Endothelial cell of umbilical vein (primary cell): ENCODE data around the gene MYO9B. TPM values are rescaled to one million over a fixed set of nuclear protein-coding genes. Genes with fewer than 3 reads are reported as not detected.

Experiments
- BruUV-seq: library from RNA; stranded (reverse); fragments of 400-500 nt; replicated peaks from 2 replicates; lab custom pipeline; 2021; lab: Mats Ljungman, UMichigan
- CTCF ChIA-PET: fragments of 300-600, 350-600 bp; sonication (Branson Sonifier 250); formaldehyde crosslinking; loops from one replicate; lab custom pipeline; 2021; ENCODE audit warnings: antibody characterized with exemption, inconsistent platforms; lab: Charles Lee
- POLR2A ChIA-PET: fragments of 300-600, 350-600 bp; sonication (Branson Sonifier 250); formaldehyde crosslinking; loops from one replicate; lab custom pipeline; 2021; ENCODE audit warnings: antibody characterized with exemption, inconsistent platforms; lab: Charles Lee
- DNase-seq: peaks from one replicate; pipeline ENCODE4 v3.0.0-alpha.2; 2011; ENCODE audit warnings: low read depth, low spot score
- FAIRE-seq: peaks from 2 replicates; lab custom pipeline; 2011; peaks lifted over from hg19 to GRCh38; lab: Jason Lieb, UNC
- H2AFZ ChIP-seq: 2 replicates; pipeline ENCODE4 v1.6.0; 2012; ENCODE audit warnings: low read depth, low read length, control low read depth, inconsistent platforms
- H3K27ac ChIP-seq: 2 replicates; pipeline ENCODE4 v1.5.1; 2011; ENCODE audit warnings: low read depth, mild to moderate bottlenecking, control low read depth, low read length, moderate library complexity; ENCODE audit not compliant: insufficient read depth
- H3K27me3 ChIP-seq, 2 experiments: 2 replicates each; pipeline versions ENCODE4 v1.6.0 to v1.6.1; 2011; ENCODE audit warnings: low read length in 2 of 2, mixed read lengths in 1 of 2; ENCODE audit not compliant: control insufficient read depth in 2 of 2, insufficient read depth in 2 of 2
- H3K36me3 ChIP-seq, 2 experiments: 2 replicates in 1 of 2; 3 replicates in 1 of 2; pipeline ENCODE4 v1.5.1; 2011; ENCODE audit warnings: low read length in 2 of 2, mild to moderate bottlenecking in 1 of 2, moderate library complexity in 1 of 2; ENCODE audit not compliant: control insufficient read depth in 2 of 2, insufficient read depth in 2 of 2; ENCODE audit errors: extremely low read depth in 1 of 2
- H3K4me1 ChIP-seq: 3 replicates; pipeline ENCODE4 v1.5.1; 2011; ENCODE audit warnings: mild to moderate bottlenecking, low read length; ENCODE audit not compliant: control insufficient read depth, insufficient read depth; ENCODE audit errors: extremely low read depth
- H3K4me2 ChIP-seq: 2 replicates; pipeline ENCODE4 v1.6.1; 2011; ENCODE audit warnings: low read length, control low read depth, mixed read lengths; ENCODE audit not compliant: insufficient read depth
- H3K4me3 ChIP-seq, 3 experiments: fragments of 200-600 bp in 1 of 3; sonication (generic), shearing (Covaris generic) in 1 of 3; replicated peaks in 1 of 3; 2 replicates each; pipeline ENCODE4 v1.5.1; 2011 to 2016; ENCODE audit warnings: control low read depth in 3 of 3, low read length in 3 of 3, mild to moderate bottlenecking in 2 of 3, inconsistent platforms in 1 of 3, low read depth in 1 of 3, moderate library complexity in 1 of 3; ENCODE audit not compliant: insufficient read depth in 1 of 3
- H3K79me2 ChIP-seq: 2 replicates; pipeline ENCODE4 v1.6.0; 2012; ENCODE audit warnings: low read length, inconsistent platforms; ENCODE audit not compliant: control insufficient read depth, insufficient read depth
- H3K9ac ChIP-seq: replicated peaks from 2 replicates; pipeline ENCODE3; 2011; ENCODE audit warnings: low read length, control low read depth; ENCODE audit not compliant: insufficient read depth; ENCODE audit errors: extremely low read depth
- H3K9me1 ChIP-seq: replicated peaks from 3 replicates; pipeline ENCODE4 v1.6.0; 2011; ENCODE audit warnings: mild to moderate bottlenecking, low read length; ENCODE audit not compliant: control insufficient read depth, insufficient read depth; ENCODE audit errors: extremely low read depth
- H3K9me3 ChIP-seq: replicated peaks from 2 replicates; pipeline ENCODE4 v1.5.1; 2012; ENCODE audit warnings: low read length, inconsistent platforms; ENCODE audit not compliant: control insufficient read depth, insufficient read depth
- H4K20me1 ChIP-seq: replicated peaks from 2 replicates; pipeline ENCODE3; 2011; ENCODE audit warnings: mild to moderate bottlenecking, low read length; ENCODE audit not compliant: control insufficient read depth, insufficient read depth; ENCODE audit errors: extremely low read depth
- EZH2 ChIP-seq: IDR thresholded peaks from 2 replicates; pipeline ENCODE4 v1.6.1; 2012; ENCODE audit warnings: borderline replicate concordance, low read depth, mild to moderate bottlenecking, moderate library complexity, low read length, inconsistent platforms; ENCODE audit not compliant: severe bottlenecking
- FOS ChIP-seq: IDR thresholded peaks from 2 replicates; pipeline ENCODE4 v1.6.1; 2011; ENCODE audit warnings: mild to moderate bottlenecking, low read length, moderate library complexity, borderline replicate concordance; ENCODE audit not compliant: insufficient read depth
- GATA2 ChIP-seq: IDR thresholded peaks from 2 replicates; pipeline ENCODE4 v1.7.0; 2011; ENCODE audit warnings: low read depth, mild to moderate bottlenecking, moderate library complexity, mixed read lengths, low read length; ENCODE audit not compliant: insufficient read length, insufficient read depth
- JUN ChIP-seq: IDR thresholded peaks from 2 replicates; pipeline ENCODE4 v1.6.1; 2011; ENCODE audit warnings: borderline replicate concordance, low read depth; ENCODE audit not compliant: insufficient read length, insufficient read depth
- MAX ChIP-seq: IDR thresholded peaks from 2 replicates; pipeline ENCODE4 v1.6.1; 2011; ENCODE audit not compliant: insufficient read depth, insufficient read length
- MYC ChIP-seq: IDR thresholded peaks from one replicate; pipeline ENCODE4 v1.6.1; 2011; ENCODE audit warnings: mild to moderate bottlenecking, low read depth, low read length
- POLR2A ChIP-seq: IDR thresholded peaks from 2 replicates; pipeline ENCODE4 v1.6.1; 2012; ENCODE audit warnings: low read depth, mild to moderate bottlenecking, control low read depth, low read length
- POLR2AphosphoS5 ChIP-seq: IDR thresholded peaks from 2 replicates; pipeline ENCODE4 v1.6.1; 2012; ENCODE audit warnings: low read depth, mild to moderate bottlenecking, control low read depth, low read length, moderate library complexity; ENCODE audit not compliant: insufficient read depth
- dilution Hi-C: fragments of 300-500 bp; cut with MboI; formaldehyde crosslinking; loops from one replicate; pipeline ENCODE4 v1.15.0; 2019; ENCODE audit warnings: low sequenced_read_pairs; ENCODE audit not compliant: extremely low pct_ligation_motif_present
- intact Hi-C: fragments of 100-400 bp; cut with micrococcal nuclease; formaldehyde crosslinking; loops from one replicate; pipeline ENCODE4 v1.10.0; 2022
- polyA plus RNA-seq, 4 experiments: library from polyadenylated mRNA; depleted of rRNA in 3 of 4; stranded (reverse) in 3 of 4; unstranded in 1 of 4; fragments of >200 nt; gene quantifications; 2 replicates each; pipeline versions ENCODE4 v1.2.1 to v1.2.3, GENCODE V29; 2011 to 2012; ENCODE audit warnings: missing spikeins in 1 of 4
- total RNA-seq: library from RNA; stranded (reverse); gene quantifications from 2 replicates; pipeline ENCODE4 v1.2.3, GENCODE V29; 2021
- TF ChIP-seq, protein P1 (sequence below), 2 donors: IDR thresholded peaks; 1 replicate in 1 of 2; 2 replicates in 1 of 2; pipeline ENCODE4 v1.5.1; 2011; ENCODE audit warnings: low read length in 2 of 2, mild to moderate bottlenecking in 2 of 2, moderate library complexity in 2 of 2, control low read depth in 1 of 2, inconsistent platforms in 1 of 2, low read depth in 1 of 2; ENCODE audit not compliant: insufficient read depth in 1 of 2; ENCODE audit errors: extremely low read depth in 1 of 2

The MYO9B gene
- total and polyA plus RNA-seq, 2 donors (not counting 3 experiments of a cell fraction or from before 2014, with no cell fraction given), result 64.4 to 119 TPM

- H3K9me3 ChIP-seq, result no peaks in the 10 kb centered on the region
- ChIA-PET CTCF (interaction anchor here (1.6 kb wide), 1 partner anchor 103 kb away, joined by 5 read pairs; no protein-coding TSS in a partner anchor), POLR2A (no interaction called here)
- H3K4me2 ChIP-seq, result no peak overlapping the region
- H3K36me3 ChIP-seq, result peaks cover 11 to 38% of the 10 kb centered on the region in 2 experiments
- no peaks in the 10 kb centered on the region for H3K79me2 ChIP-seq
- no peak overlapping the region for H3K27ac ChIP-seq
- H3K27me3 ChIP-seq, result no peaks in the 10 kb centered on the region
- no peaks in the 10 kb centered on the region for H3K9me1 ChIP-seq
- H3K9ac ChIP-seq, result no peak overlapping the region
- intact Hi-C loops (no loop called here), dilution Hi-C loops (no loop called here)
- no peaks in the 10 kb centered on the region for H4K20me1 ChIP-seq
- no peak overlapping the region for H2AFZ ChIP-seq
- no TSS peak for BruUV-seq
- H3K4me3 ChIP-seq, result no peak overlapping the region
- no peak for DNase-seq
- H3K4me1 ChIP-seq, result no peaks in the 10 kb centered on the region
- FAIRE-seq, result no peak
- no peak for TF ChIP-seq MAX
- no peak for TF ChIP-seq GATA2
- TF ChIP-seq JUN, result no peak
- TF ChIP-seq POLR2A, result no peak
- TF ChIP-seq POLR2AphosphoS5, result no peak
- no peak for TF ChIP-seq MYC
- no peak for TF ChIP-seq EZH2
- TF ChIP-seq, protein P1, sequence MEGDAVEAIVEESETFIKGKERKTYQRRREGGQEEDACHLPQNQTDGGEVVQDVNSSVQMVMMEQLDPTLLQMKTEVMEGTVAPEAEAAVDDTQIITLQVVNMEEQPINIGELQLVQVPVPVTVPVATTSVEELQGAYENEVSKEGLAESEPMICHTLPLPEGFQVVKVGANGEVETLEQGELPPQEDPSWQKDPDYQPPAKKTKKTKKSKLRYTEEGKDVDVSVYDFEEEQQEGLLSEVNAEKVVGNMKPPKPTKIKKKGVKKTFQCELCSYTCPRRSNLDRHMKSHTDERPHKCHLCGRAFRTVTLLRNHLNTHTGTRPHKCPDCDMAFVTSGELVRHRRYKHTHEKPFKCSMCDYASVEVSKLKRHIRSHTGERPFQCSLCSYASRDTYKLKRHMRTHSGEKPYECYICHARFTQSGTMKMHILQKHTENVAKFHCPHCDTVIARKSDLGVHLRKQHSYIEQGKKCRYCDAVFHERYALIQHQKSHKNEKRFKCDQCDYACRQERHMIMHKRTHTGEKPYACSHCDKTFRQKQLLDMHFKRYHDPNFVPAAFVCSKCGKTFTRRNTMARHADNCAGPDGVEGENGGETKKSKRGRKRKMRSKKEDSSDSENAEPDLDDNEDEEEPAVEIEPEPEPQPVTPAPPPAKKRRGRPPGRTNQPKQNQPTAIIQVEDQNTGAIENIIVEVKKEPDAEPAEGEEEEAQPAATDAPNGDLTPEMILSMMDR (IDR thresholded peaks at IDR 0.05; ENCODE audit: extremely low read depth in 1 of 2, insufficient read depth in 1 of 2, low read depth in 1 of 2, low read length in 2 of 2), result no peak
- no peak for TF ChIP-seq FOS
Observed at GRCh38 chr19:17171874-17172273, 96.3 kb downstream of the MYO9B start.
